ENCODE measurements around the gene NDFIP1.

NDFIP1 gene

GRCh38 chr5:142091922-142092321 is 16.7 kb upstream of the NDFIP1 start:
- DNase-seq (ENCODE audit: low spot score) = no peak

DNA sequence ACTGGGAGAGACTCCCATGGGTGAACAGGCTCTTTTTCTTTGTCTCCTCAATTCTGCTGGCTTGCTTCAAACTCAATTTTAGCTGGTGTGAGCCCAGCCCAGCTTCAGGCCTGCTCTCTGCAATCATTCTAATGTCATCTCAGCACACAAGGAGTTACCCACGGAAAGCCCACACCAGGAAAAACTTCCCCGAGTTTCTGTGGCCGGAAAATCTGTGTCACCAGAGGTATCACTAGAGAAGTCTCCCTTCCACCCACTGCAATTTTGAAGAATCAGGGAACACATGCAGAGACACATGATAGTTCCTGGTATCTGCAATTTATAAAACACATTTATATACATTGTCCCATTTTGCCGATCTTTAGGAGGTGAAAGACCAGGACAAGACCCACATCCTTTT is 13.5 kb upstream of the NDFIP1 start:
- peak; percentile 30 for DNase-seq (ENCODE audit: low spot score)

GRCh38 chr5:142095651-142096330 is 12.8 kb upstream of the NDFIP1 start:
- DNase-seq (ENCODE audit: low spot score) = peak; percentile 90

DNA sequence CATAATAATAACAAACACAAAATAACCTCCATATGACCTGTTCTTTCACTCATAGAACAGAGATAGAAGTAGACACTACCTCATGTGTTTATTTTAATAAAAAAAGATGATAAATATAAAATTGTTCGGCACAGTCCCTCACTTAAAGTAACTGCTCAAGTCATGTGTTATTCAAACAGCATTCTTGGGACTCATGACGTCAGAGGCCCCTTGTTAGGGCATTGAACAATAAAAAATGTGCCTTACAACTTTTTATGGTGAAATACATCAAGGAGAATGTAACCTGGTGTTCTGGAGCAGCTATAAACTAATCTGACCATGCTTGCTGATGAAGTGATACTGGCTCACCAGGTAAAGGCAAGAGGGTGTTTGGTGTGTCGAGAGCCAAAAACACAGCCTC is 12.2 kb upstream of the NDFIP1 start:
- no peak for DNase-seq (ENCODE audit: low spot score)

DNA sequence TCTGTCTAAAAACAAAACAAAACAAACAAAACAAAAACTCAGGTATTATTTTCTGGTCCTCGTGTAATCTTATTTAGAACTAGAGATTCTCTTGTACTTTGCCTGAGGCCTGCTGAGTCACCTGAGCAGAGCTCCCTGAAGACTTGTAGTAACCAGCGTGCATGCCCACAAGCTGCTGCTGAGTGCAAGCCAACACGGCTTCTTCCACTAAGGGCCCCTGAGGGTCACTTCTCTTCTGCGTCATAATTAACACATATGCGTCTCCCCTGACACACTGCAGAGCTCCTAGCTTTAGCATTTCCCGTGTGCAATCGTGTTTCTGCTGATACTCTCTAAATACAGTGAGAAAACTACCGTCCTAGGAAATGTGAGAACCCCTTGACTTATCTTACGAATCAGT is 10.9 kb upstream of the NDFIP1 start:
- no peak for DNase-seq (ENCODE audit: low spot score)

DNA sequence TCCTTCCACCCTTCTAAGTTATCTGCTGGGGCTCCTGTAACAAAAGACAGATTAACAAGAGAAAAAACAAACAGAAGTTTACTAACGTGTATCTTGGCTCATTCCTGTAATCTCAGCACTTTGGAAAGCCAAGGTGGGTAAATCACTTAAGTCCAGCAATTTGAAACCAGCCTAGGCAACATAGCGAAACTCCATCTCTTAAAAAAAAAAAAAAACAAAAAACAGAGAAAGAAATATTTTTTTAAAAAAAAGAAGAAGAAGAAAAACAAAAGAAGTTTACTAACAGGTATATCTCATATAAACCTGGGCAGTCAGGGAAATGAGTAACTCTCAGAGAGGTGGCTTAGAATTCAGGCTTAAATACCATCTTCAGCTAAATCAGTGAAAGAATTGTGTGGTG is 10.3 kb upstream of the NDFIP1 start:
- DNase-seq (ENCODE audit: low spot score) = no peak

DNA sequence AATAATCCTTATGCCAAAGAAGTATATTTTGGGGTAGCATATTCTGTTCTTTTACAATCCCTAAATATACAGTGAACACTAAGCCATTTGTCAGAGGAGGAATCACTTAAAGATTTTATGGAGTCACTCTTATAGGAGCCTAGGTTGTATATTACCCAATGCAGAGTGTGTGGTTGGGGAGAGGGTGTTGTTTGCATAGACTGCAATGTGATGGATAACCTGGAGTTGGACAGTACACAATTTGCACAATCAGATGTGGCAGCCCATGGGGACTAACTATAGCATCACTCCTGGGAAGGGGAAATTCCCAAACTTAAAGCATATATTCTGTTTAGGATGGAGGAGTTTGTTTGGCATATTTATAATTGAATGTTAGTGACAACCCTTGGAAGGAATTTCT is 9.6 kb upstream of the NDFIP1 start:
- no peak for DNase-seq (ENCODE audit: low spot score)

GRCh38 chr5:142100307-142100706 is 8.3 kb upstream of the NDFIP1 start:
- DNase-seq (ENCODE audit: low spot score) = no peak

DNA sequence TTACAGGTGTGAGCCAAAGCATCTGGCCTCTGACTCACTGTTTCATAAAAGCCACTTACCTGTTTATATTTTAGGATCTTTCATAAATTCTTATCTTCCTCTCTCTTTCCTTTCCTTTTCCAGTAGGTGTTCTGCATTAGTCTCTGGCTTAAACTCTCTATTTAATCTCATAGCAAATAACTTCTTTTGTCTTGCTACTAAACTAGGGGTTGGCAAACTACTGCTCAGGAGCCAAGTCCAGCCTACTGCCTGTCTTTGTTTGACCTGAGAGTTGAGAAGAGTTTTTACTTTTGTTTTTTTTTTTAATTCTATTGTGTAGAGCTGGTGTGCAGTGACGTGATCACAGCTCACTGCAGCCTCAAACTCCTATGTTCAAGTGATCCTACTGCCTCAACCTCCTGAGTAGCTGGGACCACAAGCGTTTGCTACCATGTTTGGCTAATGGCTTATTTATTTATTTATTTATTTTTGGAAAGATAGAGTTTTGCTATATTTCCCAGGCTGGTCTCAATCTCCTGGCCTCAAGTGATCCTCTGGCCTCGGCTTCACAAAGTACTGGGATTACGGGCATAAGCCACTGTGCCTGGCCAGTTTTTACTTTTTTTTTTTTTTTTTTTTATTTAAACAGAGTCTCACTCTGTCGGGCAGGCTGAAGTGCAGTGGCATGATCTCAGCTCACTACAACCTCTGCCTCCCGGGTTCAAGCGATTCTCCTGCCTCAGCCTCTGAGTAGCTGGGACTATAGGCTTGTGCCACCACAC is 5.4 kb upstream of the NDFIP1 start:
- DNase-seq (ENCODE audit: low spot score) = no peak

DNA sequence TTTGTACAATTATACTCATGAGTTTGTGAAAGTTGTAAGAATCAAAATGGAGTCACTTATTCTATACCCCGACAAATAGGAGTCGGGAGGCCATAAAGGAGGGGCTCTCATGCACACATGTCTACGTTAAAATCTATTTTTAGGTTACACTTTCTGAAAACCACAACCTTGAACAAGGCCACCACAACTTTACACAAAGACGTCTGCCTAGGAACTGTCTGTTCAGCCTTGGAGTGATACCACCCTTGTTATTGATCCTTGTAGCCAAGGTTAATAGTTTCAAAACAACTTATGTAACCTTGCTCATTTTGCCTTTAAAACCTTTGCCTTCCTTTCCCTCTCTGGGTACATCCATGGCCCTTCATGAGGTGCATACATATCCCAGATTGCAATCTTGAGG is 4.1 kb upstream of the NDFIP1 start:
- peak; percentile 65 for DNase-seq (ENCODE audit: low spot score)

DNA sequence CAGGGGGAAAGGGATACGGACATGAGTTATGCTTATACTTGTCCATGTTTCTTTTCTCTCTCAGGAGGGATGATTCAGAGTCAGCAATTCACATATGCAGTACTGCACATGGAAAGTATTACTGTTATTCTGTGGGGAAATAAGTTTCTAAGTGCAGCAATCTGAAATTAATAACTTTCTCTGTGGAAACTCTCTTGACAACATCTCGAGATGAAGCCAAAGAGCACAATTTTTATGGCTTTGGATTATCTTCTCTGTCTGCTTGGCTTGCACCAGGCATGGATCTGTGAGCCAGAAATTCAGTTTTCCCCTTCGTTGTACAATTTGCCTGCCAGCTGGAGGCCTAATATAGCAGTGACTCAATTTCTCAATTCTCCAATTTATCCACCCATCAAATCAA is 2.5 kb upstream of the NDFIP1 start:
- no peak for DNase-seq (ENCODE audit: low spot score)

DNA sequence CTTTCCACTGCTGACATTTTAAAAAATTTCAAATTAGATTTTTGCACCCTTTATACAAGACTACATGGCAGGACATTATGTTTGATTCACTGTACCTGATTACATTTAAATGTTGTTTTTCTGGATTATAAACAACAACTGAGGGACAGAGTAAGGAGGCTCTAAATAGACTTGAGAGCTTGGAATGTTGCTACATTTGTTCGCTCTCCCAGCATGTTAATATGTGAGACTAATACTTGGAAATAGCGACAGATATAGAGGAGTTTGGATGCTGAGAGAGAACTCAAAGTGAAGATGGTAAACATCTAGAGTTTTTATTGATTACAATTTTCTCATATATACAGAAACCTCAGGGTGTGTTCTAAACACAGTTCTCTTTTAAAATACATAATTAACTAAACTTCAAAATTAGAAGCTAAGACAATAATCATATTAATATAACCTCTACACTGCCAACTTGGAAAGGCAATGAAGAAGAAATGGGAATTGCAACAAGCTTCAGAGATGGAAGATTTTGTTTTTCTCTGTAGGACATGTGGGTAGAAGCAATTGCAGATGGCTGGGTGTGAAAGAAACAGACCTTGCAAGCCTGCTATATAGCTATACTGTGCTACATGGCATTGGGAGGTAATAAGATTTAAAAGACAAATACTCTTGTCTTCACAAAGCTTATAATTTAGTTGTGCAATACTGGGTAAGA is 1.4 kb upstream of the NDFIP1 start:
- DNase-seq (ENCODE audit: low spot score) = no peak

DNA sequence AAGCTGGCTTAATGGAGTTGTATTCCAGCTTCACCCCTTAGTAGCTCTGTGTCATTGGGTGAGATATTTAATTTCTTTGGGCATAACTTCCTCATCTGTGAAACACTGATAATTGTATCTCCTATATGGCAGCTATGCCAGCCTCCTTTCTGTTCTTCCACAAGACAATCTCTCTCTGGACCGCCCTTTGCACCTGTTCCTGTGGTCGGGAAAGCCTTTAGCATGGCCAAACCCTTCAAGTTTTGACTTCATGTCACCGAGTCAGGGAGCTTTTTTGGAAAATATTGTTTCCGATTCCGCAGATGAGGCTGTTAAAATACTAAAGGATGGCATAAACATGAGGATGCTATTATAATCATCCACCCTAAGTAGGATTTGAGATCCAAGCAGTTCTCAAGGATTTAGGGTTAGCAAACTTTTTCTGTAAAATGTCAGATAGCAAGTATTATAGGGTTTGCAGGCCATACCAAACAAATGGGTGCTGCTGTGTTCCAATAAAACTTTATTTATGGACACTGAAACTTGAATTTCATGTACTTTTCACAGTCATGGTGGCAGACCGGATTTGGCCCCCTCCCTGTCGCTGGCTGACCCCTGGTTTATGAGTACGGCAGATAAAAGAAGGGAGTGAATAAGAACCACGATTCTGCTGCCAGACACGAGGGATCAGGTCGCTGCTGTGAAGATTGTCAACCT is 695 bp upstream of the NDFIP1 start:
- DNase-seq (ENCODE audit: low spot score) = no peak

GRCh38 chr5:142109331-142110045 is 909 bp downstream of the NDFIP1 start:
- DNase-seq (ENCODE audit: low spot score) = peak; percentile 53

GRCh38 chr5:142110046-142110531 is 1.5 kb downstream of the NDFIP1 start:
- DNase-seq (ENCODE audit: low spot score) = peak; percentile 48

DNA sequence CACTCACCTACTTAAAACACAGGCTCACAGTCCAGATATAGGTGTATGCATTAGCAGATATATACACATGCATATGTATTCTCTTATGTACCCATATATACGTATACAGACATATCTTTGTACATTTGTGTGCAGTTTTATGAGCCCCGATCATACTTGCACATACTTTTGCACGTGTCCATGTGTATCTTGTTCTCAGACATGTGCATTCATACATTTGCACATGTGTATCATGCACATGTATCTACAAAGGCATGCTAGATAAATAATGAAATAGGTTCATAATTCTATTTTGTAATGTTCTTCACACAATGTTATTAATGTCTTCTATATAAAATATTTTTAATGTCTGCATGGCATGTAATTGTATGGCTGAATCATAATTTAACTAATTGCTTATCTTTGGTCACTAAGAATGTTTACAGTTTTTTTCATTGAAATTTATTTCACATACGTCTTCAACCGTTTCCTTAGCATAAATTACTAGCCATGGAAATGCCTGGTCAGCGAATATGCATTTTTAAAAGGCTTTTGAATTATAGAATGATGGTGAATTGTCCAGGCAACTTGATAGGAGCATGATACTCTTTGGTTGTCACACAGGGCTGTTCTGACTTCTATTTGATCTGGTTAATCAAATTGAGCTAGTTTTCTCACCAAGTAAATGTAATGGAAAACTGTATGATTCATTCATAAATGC is 2.6 kb downstream of the NDFIP1 start:
- DNase-seq (ENCODE audit: low spot score) = no peak

DNA sequence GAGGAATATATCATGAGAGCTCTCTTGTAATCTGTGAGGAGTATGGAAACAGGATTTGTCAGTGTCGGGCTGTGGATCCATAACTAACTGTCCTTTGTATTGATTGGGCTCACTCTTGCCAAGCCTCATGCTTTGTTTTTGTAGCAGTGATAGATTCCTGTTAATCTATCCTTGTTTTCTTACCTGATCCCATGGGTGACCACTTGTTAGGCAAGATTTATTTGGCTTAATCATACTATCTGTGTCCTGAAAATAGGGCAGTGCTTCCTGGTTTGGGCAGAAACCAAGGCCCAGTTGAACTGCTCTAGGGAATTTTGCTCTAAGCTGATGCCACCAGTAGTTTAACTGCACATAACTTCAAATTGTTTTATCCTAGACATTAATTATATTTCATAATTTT is 6.1 kb downstream of the NDFIP1 start:
- no peak for DNase-seq (ENCODE audit: low spot score)

- DNase-seq (ENCODE audit: low spot score) = no peak
Measured at GRCh38 chr5:142115937-142116614, 7.5 kb downstream of the NDFIP1 start.

DNA sequence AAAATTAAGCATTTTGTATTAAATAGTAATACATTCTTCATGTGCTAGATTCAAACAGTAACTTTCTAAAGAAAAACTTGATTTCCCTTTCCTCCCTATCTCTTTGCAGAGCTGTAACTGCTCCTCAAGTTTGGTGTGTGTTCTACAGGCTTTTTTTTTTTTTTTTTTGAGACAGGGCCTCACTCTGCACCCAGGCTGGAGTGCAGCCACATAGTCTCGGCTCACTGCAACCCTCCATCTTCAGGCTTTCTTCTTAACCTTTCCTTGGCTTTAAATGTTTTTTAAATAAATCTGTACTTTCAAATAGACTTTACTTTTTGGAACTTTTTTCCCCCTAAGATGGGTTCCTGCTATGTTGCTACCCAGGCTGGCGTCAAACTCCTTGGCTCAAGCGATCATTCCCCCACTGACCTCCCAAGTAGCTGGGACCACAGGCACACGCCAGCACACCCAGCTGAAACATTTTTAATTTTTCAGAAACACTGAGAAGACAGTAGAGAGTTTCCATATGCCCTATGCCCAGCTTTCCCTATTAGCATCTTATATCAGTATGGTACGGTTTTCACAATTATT is 9.1 kb downstream of the NDFIP1 start:
- DNase-seq (ENCODE audit: low spot score) = no peak

DNA sequence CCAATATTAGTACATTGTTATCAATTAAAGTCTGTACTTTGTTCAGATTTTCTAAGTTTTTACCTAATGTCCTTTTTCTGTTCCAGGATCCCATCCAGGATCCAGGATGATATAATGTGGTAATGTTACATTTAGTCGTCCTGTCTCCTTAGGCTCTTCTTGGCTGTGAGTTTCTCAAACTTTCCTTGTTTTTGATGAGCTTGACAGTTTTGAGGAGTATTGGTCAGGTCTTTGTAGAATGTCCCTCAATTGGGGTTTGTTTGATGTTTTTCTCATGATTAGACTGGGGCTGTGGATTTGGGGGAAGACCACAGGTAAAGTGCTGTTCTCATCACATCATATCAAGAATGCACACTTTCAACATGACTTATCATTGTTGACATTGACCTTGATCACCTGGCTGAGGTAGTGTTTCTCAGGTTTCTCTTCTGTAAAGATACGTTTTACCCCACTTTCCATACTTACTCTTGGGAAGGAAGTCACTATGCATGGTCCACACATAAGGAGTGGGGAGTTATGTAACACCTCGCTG is 9.6 kb downstream of the NDFIP1 start:
- no peak for DNase-seq (ENCODE audit: low spot score)

All from CD4-positive, alpha-beta T cell treated with Interleukin-2 at 100 ng/mL for 4 hours (primary cell).